ENCODE data around the gene IARS1.

IARS1 gene

GRCh38 chr9:92295240-92295790, 1.8 kb upstream of the IARS1 start:
- DNase-seq = no peak

- DNase-seq = peak in 2 of 6 experiments; percentile 0 to 22
Observed at GRCh38 chr9:92294297-92294676, 790 bp upstream of the IARS1 start.

GRCh38 chr9:92293075-92293354, 482 bp downstream of the IARS1 start:
- DNase-seq = no peak

GRCh38 chr9:92292338-92293074, 991 bp downstream of the IARS1 start:
- DNase-seq = no peak

GRCh38 chr9:92291577-92291976, 1.9 kb downstream of the IARS1 start:
- no peak for DNase-seq

- no peak for DNase-seq
Observed at GRCh38 chr9:92290785-92291429, 2.6 kb downstream of the IARS1 start.

- DNase-seq = no peak
Observed at GRCh38 chr9:92289708-92290390, 3.6 kb downstream of the IARS1 start.

GRCh38 chr9:92279302-92279701, 14.2 kb downstream of the IARS1 start:
- DNase-seq = no peak

- no peak for DNase-seq
Observed at GRCh38 chr9:92278110-92278509, 15.4 kb downstream of the IARS1 start.

GRCh38 chr9:92276331-92277032, 17.0 kb downstream of the IARS1 start:
- no peak for DNase-seq

GRCh38 chr9:92275541-92275940, 18.0 kb downstream of the IARS1 start:
- DNase-seq = no peak

GRCh38 chr9:92270511-92270910, 23.0 kb downstream of the IARS1 start:
- DNase-seq = no peak

GRCh38 chr9:92266486-92266885, 27.0 kb downstream of the IARS1 start:
- no peak for DNase-seq

- DNase-seq = no peak
Observed at GRCh38 chr9:92265154-92265553, 28.3 kb downstream of the IARS1 start.

- DNase-seq = no peak
Observed at GRCh38 chr9:92263131-92263530, 30.4 kb downstream of the IARS1 start.

GRCh38 chr9:92257327-92257726, 36.2 kb downstream of the IARS1 start:
- DNase-seq = no peak

GRCh38 chr9:92254381-92255337, 38.8 kb downstream of the IARS1 start:
- no peak for DNase-seq

- DNase-seq = no peak
Observed at GRCh38 chr9:92253656-92254055, 39.8 kb downstream of the IARS1 start.

GRCh38 chr9:92247981-92248380, 45.5 kb downstream of the IARS1 start:
- DNase-seq = no peak

GRCh38 chr9:92247296-92247695, 46.2 kb downstream of the IARS1 start:
- no peak for DNase-seq

GRCh38 chr9:92245005-92245797, 48.3 kb downstream of the IARS1 start:
- DNase-seq = no peak

Measured in stimulated activated naive CD4-positive, alpha-beta T cell (primary cell).